Loucy (cell line): ENCODE results near the gene RANBP3.

ENCODE experiments used
- CTCF ChIP-seq: fragments of 200-600 bp; sonication (generic); conservative IDR thresholded peaks from 2 replicates; pipeline ENCODE4 v1.5.1; 2014; ENCODE audit warnings: mild to moderate bottlenecking, antibody characterized with exemption, low read length
- EZH2phosphoT487 ChIP-seq: fragments of 200-600 bp; IDR thresholded peaks from 2 replicates; pipeline ENCODE4 v1.6.1; 2018; ENCODE audit warnings: antibody characterized with exemption, mild to moderate bottlenecking, moderate library complexity, borderline replicate concordance

GRCh38 chr19:5958851-5959122 is 19.2 kb downstream of the RANBP3 start:
- no peak for TF ChIP-seq CTCF
- no peak for TF ChIP-seq EZH2phosphoT487
